GM23338 (cell line): ENCODE results near the gene TRIM32. TPM values are rescaled to one million over a fixed set of nuclear protein-coding genes. Genes with fewer than 3 reads are reported as not detected.

Experiments
- ATAC-seq: fragments of 200-7000 bp; cut with Tn5 transposase; 3 replicates; pipeline ENCODE4 v1.9.1; 2020
- DNase-seq: peaks from one replicate; pipeline ENCODE4 v3.0.0-alpha.2; 2015; ENCODE audit warnings: low spot score
- H2AFZ ChIP-seq: fragments of 200-600 bp; sonication (generic); 2 replicates; pipeline ENCODE4 v1.8.0; 2016; ENCODE audit warnings: antibody characterized with exemption, mild to moderate bottlenecking, moderate library complexity
- H3F3A ChIP-seq: fragments of 200-600 bp; sonication (generic); replicated peaks from 2 replicates; pipeline ENCODE4 v1.8.0; 2017; ENCODE audit warnings: antibody characterized with exemption, mixed run types, low read depth
- H3K27ac ChIP-seq: fragments of 200-600 bp; sonication (generic); 2 replicates; pipeline ENCODE4 v1.6.1; 2016; ENCODE audit warnings: low read depth
- H3K27me3 ChIP-seq: fragments of 200-600 bp; sonication (generic); 2 replicates; pipeline ENCODE4 v1.8.0; 2016; ENCODE audit warnings: mild to moderate bottlenecking, mixed run types, moderate library complexity; ENCODE audit not compliant: insufficient read depth
- H3K36me3 ChIP-seq: fragments of 200-600 bp; sonication (generic); 2 replicates; pipeline ENCODE4 v1.8.0; 2016; ENCODE audit warnings: mild to moderate bottlenecking; ENCODE audit not compliant: insufficient read depth
- H3K4me1 ChIP-seq: fragments of 200-600 bp; sonication (generic); 2 replicates; pipeline ENCODE4 v1.8.0; 2016; ENCODE audit warnings: mild to moderate bottlenecking, moderate library complexity; ENCODE audit not compliant: insufficient read depth
- H3K4me2 ChIP-seq: fragments of 200-600 bp; sonication (generic); 2 replicates; pipeline ENCODE4 v1.7.1; 2017; ENCODE audit warnings: mixed run types
- H3K4me3 ChIP-seq: fragments of 200-600 bp; sonication (generic); 2 replicates; pipeline ENCODE4 v1.6.1; 2016; ENCODE audit warnings: mixed run types
- H3K79me2 ChIP-seq: fragments of 200-600 bp; sonication (generic); replicated peaks from 2 replicates; pipeline ENCODE4 v1.8.0; 2017; ENCODE audit warnings: mild to moderate bottlenecking; ENCODE audit not compliant: insufficient read depth
- H3K9me2 ChIP-seq: fragments of 200-600 bp; sonication (generic); 2 replicates; pipeline ENCODE4 v1.8.0; 2017; ENCODE audit not compliant: insufficient read depth
- H4K20me1 ChIP-seq: fragments of 200-600 bp; sonication (generic); replicated peaks from 2 replicates; pipeline ENCODE4 v1.8.0; 2017; ENCODE audit warnings: mild to moderate bottlenecking; ENCODE audit not compliant: insufficient read depth
- H3K27ac Mint-ChIP-seq: 2 replicates; pipeline ENCODE4 v1.8.0; 2020; ENCODE audit warnings: inconsistent platforms, mild to moderate bottlenecking, moderate library complexity, mixed read lengths
- H3K27me3 Mint-ChIP-seq: 3 replicates; pipeline ENCODE4 v1.8.0; 2022; ENCODE audit warnings: low read depth, mild to moderate bottlenecking, moderate library complexity, mixed read lengths, inconsistent platforms; ENCODE audit not compliant: insufficient read depth, poor library complexity
- H3K36me3 Mint-ChIP-seq: 3 replicates; pipeline ENCODE4 v1.8.0; 2021; ENCODE audit warnings: low read depth, mild to moderate bottlenecking, inconsistent platforms, moderate library complexity, mixed read lengths
- H3K4me1 Mint-ChIP-seq: 3 replicates; pipeline ENCODE4 v1.8.0; 2020; ENCODE audit warnings: mild to moderate bottlenecking, inconsistent platforms, mixed read lengths
- H3K4me3 Mint-ChIP-seq: 3 replicates; pipeline ENCODE4 v1.8.0; 2021; ENCODE audit warnings: moderate library complexity, mild to moderate bottlenecking, inconsistent platforms, mixed read lengths
- H3K9me3 Mint-ChIP-seq: 3 replicates; pipeline ENCODE4 v1.8.0; 2020; ENCODE audit warnings: moderate library complexity, mild to moderate bottlenecking, inconsistent platforms, mixed read lengths
- CREB1 ChIP-seq: fragments of 250-450 bp; sonication (Bioruptor Pico); IDR thresholded peaks from 2 replicates; pipeline ENCODE4 v1.5.0; 2020; ENCODE audit warnings: low read depth, mild to moderate bottlenecking, moderate library complexity
- EZH2 ChIP-seq: fragments of 200-600 bp; sonication (generic); IDR thresholded peaks from one replicate; pipeline ENCODE4 v1.8.0; 2017; ENCODE audit warnings: antibody characterized with exemption, mild to moderate bottlenecking, low read depth; ENCODE audit not compliant: unreplicated experiment
- EZH2phosphoT487 ChIP-seq: fragments of 200-600 bp; sonication (generic); IDR thresholded peaks from one replicate; pipeline ENCODE4 v1.8.1; 2018; ENCODE audit warnings: antibody characterized with exemption; ENCODE audit not compliant: unreplicated experiment
- JUNB ChIP-seq: IDR thresholded peaks from one replicate; pipeline ENCODE4 v1.6.1; 2016; ENCODE audit warnings: antibody characterized with exemption; ENCODE audit not compliant: unreplicated experiment
- NANOG ChIP-seq: IDR thresholded peaks from 2 replicates; pipeline ENCODE4 v1.6.1; 2016; ENCODE audit warnings: antibody characterized with exemption, borderline replicate concordance
- POLR2AphosphoS5 ChIP-seq: IDR thresholded peaks from 2 replicates; pipeline ENCODE4 v1.6.1; 2016; ENCODE audit warnings: antibody characterized with exemption, low read depth
- STAT1 ChIP-seq: IDR thresholded peaks from one replicate; pipeline ENCODE4 v1.6.1; 2016; ENCODE audit warnings: antibody characterized with exemption; ENCODE audit not compliant: unreplicated experiment
- ZNF114 ChIP-seq: fragments of 250-450 bp; sonication (Bioruptor Pico); IDR thresholded peaks from 2 replicates; pipeline ENCODE4 v1.5.0; 2020; ENCODE audit warnings: mild to moderate bottlenecking, moderate library complexity
- ZNF331 ChIP-seq: fragments of 250-450 bp; sonication (Bioruptor Pico); IDR thresholded peaks from 2 replicates; pipeline ENCODE4 v1.5.0; 2020; ENCODE audit warnings: low read depth, mild to moderate bottlenecking, moderate library complexity
- polyA plus RNA-seq: library from polyadenylated mRNA; unstranded; fragments of >200 nt; fragmentation: Nextera tagmentation; extraction: Ambion mirVana; gene quantifications from 2 replicates; pipeline ENCODE4 v1.2.1, GENCODE V29; 2016
- total RNA-seq: library from RNA; depleted of rRNA; stranded (reverse); fragments of >200 nt; shearing (Covaris generic); gene quantifications from 2 replicates; pipeline ENCODE4 v1.2.3, GENCODE V29; 2014
- TF ChIP-seq, protein P1 (sequence below), 2 experiments: fragments of 200-600 bp in 1 of 2; sonication (generic) in 1 of 2; conservative IDR thresholded peaks; 2 replicates each; pipeline versions ENCODE4 v1.5.1 to v1.6.1; 2016 to 2017; ENCODE audit warnings: antibody characterized with exemption in 2 of 2, low read depth in 2 of 2, mild to moderate bottlenecking in 2 of 2, moderate library complexity in 1 of 2
- TF ChIP-seq, protein P2 (sequence below): IDR thresholded peaks from 2 replicates; pipeline ENCODE4 v1.6.1; 2016; ENCODE audit warnings: antibody characterized with exemption
- TF ChIP-seq, protein P3 (sequence below): fragments of 250-450 bp; sonication (Bioruptor Pico); IDR thresholded peaks from 2 replicates; pipeline ENCODE4 v1.5.0; 2020; ENCODE audit warnings: mild to moderate bottlenecking, moderate library complexity
- TF ChIP-seq, protein P4 (sequence below): IDR thresholded peaks from one replicate; pipeline ENCODE4 v1.6.1; 2018; ENCODE audit warnings: antibody characterized with exemption; ENCODE audit not compliant: unreplicated experiment

Gene TRIM32
- total and polyA plus RNA-seq, 2 experiments from 2014 or later, result 6.7 to 16.3 TPM

DNA sequence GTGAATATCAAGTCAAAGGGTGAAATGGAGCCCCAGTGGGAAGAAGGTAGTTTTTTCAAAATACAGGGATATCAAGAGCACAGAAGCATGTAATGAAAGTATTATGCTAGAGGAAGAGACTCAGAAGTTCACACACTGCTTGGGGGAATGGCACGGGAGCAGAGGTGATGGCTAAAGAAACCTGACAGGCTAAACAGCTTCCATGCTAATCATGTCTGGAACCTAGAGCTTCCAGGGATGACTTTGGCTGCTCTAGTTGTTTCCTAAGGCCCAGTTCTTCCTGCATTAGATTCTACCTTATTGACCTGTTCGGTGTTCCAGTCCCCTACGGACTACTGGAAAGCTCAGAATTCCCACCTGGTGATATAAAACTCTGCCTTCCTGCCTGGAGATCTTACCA is 34.3 kb downstream of the TRIM32 start:
- Histone ChIP-seq H4K20me1 (no peaks in the 10 kb centered on the region), H3K27ac (no peak overlapping the region), H3K4me2 (no peak overlapping the region), H3F3A (no peaks in the 10 kb centered on the region), H2AFZ (no peak overlapping the region), H3K27me3 (no peaks in the 10 kb centered on the region), H3K4me3 (no peak overlapping the region), H3K9me2 (peaks cover 10% of the 10 kb centered on the region; the same call in 1 of the 2 replicates), H3K79me2 (no peaks in the 10 kb centered on the region), H3K4me1 (peaks cover 10% of the 10 kb centered on the region; the same call in 1 of the 2 replicates), H3K36me3 (no peaks in the 10 kb centered on the region)
- no peak for TF ChIP-seq POLR2AphosphoS5
- no peak for TF ChIP-seq EZH2phosphoT487
- TF ChIP-seq NANOG, result no peak
- TF ChIP-seq STAT1, result no peak
- TF ChIP-seq, protein P1, sequence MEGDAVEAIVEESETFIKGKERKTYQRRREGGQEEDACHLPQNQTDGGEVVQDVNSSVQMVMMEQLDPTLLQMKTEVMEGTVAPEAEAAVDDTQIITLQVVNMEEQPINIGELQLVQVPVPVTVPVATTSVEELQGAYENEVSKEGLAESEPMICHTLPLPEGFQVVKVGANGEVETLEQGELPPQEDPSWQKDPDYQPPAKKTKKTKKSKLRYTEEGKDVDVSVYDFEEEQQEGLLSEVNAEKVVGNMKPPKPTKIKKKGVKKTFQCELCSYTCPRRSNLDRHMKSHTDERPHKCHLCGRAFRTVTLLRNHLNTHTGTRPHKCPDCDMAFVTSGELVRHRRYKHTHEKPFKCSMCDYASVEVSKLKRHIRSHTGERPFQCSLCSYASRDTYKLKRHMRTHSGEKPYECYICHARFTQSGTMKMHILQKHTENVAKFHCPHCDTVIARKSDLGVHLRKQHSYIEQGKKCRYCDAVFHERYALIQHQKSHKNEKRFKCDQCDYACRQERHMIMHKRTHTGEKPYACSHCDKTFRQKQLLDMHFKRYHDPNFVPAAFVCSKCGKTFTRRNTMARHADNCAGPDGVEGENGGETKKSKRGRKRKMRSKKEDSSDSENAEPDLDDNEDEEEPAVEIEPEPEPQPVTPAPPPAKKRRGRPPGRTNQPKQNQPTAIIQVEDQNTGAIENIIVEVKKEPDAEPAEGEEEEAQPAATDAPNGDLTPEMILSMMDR (conservative IDR thresholded peaks at IDR 0.05; ENCODE audit: low read depth in 2 of 2), result no peak
- TF ChIP-seq ZNF114 (CRISPR knock-in tag), result no peak
- no peak for TF ChIP-seq JUNB
- no peak for TF ChIP-seq ZNF331
- TF ChIP-seq CREB1, result no peak
- TF ChIP-seq EZH2, result no peak
- TF ChIP-seq, protein P2, sequence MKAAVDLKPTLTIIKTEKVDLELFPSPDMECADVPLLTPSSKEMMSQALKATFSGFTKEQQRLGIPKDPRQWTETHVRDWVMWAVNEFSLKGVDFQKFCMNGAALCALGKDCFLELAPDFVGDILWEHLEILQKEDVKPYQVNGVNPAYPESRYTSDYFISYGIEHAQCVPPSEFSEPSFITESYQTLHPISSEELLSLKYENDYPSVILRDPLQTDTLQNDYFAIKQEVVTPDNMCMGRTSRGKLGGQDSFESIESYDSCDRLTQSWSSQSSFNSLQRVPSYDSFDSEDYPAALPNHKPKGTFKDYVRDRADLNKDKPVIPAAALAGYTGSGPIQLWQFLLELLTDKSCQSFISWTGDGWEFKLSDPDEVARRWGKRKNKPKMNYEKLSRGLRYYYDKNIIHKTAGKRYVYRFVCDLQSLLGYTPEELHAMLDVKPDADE, result no peak
- TF ChIP-seq, protein P3, sequence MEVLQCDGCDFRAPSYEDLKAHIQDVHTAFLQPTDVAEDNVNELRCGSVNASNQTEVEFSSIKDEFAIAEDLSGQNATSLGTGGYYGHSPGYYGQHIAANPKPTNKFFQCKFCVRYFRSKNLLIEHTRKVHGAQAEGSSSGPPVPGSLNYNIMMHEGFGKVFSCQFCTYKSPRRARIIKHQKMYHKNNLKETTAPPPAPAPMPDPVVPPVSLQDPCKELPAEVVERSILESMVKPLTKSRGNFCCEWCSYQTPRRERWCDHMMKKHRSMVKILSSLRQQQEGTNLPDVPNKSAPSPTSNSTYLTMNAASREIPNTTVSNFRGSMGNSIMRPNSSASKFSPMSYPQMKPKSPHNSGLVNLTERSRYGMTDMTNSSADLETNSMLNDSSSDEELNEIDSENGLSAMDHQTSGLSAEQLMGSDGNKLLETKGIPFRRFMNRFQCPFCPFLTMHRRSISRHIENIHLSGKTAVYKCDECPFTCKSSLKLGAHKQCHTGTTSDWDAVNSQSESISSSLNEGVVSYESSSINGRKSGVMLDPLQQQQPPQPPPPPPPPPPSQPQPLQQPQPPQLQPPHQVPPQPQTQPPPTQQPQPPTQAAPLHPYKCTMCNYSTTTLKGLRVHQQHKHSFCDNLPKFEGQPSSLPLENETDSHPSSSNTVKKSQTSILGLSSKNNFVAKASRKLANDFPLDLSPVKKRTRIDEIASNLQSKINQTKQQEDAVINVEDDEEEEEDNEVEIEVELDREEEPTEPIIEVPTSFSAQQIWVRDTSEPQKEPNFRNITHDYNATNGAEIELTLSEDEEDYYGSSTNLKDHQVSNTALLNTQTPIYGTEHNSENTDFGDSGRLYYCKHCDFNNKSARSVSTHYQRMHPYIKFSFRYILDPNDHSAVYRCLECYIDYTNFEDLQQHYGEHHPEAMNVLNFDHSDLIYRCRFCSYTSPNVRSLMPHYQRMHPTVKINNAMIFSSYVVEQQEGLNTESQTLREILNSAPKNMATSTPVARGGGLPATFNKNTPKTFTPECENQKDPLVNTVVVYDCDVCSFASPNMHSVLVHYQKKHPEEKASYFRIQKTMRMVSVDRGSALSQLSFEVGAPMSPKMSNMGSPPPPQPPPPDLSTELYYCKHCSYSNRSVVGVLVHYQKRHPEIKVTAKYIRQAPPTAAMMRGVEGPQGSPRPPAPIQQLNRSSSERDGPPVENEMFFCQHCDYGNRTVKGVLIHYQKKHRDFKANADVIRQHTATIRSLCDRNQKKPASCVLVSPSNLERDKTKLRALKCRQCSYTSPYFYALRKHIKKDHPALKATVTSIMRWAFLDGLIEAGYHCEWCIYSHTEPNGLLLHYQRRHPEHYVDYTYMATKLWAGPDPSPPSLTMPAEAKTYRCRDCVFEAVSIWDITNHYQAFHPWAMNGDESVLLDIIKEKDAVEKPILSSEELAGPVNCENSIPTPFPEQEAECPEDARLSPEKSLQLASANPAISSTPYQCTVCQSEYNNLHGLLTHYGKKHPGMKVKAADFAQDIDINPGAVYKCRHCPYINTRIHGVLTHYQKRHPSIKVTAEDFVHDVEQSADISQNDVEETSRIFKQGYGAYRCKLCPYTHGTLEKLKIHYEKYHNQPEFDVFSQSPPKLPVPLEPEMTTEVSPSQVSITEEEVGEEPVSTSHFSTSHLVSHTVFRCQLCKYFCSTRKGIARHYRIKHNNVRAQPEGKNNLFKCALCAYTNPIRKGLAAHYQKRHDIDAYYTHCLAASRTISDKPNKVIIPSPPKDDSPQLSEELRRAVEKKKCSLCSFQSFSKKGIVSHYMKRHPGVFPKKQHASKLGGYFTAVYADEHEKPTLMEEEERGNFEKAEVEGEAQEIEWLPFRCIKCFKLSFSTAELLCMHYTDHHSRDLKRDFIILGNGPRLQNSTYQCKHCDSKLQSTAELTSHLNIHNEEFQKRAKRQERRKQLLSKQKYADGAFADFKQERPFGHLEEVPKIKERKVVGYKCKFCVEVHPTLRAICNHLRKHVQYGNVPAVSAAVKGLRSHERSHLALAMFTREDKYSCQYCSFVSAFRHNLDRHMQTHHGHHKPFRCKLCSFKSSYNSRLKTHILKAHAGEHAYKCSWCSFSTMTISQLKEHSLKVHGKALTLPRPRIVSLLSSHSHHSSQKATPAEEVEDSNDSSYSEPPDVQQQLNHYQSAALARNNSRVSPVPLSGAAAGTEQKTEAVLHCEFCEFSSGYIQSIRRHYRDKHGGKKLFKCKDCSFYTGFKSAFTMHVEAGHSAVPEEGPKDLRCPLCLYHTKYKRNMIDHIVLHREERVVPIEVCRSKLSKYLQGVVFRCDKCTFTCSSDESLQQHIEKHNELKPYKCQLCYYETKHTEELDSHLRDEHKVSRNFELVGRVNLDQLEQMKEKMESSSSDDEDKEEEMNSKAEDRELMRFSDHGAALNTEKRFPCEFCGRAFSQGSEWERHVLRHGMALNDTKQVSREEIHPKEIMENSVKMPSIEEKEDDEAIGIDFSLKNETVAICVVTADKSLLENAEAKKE (CRISPR knock-in tag), result no peak
- TF ChIP-seq, protein P4, sequence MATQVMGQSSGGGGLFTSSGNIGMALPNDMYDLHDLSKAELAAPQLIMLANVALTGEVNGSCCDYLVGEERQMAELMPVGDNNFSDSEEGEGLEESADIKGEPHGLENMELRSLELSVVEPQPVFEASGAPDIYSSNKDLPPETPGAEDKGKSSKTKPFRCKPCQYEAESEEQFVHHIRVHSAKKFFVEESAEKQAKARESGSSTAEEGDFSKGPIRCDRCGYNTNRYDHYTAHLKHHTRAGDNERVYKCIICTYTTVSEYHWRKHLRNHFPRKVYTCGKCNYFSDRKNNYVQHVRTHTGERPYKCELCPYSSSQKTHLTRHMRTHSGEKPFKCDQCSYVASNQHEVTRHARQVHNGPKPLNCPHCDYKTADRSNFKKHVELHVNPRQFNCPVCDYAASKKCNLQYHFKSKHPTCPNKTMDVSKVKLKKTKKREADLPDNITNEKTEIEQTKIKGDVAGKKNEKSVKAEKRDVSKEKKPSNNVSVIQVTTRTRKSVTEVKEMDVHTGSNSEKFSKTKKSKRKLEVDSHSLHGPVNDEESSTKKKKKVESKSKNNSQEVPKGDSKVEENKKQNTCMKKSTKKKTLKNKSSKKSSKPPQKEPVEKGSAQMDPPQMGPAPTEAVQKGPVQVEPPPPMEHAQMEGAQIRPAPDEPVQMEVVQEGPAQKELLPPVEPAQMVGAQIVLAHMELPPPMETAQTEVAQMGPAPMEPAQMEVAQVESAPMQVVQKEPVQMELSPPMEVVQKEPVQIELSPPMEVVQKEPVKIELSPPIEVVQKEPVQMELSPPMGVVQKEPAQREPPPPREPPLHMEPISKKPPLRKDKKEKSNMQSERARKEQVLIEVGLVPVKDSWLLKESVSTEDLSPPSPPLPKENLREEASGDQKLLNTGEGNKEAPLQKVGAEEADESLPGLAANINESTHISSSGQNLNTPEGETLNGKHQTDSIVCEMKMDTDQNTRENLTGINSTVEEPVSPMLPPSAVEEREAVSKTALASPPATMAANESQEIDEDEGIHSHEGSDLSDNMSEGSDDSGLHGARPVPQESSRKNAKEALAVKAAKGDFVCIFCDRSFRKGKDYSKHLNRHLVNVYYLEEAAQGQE, result no peak
- Mint-ChIP-seq H3K36me3 (no peaks in the 10 kb centered on the region), H3K4me1 (peaks cover 12% of the 10 kb centered on the region; the same call in 2 of the 3 replicates), H3K27ac (no peak overlapping the region), H3K4me3 (no peak overlapping the region), H3K27me3 (peaks cover 4% of the 10 kb centered on the region), H3K9me3 (no peaks in the 10 kb centered on the region)
- DNase-seq (no peak), ATAC-seq (no peak)
